ENCODE measurements around the gene SCN3B.

DNA sequence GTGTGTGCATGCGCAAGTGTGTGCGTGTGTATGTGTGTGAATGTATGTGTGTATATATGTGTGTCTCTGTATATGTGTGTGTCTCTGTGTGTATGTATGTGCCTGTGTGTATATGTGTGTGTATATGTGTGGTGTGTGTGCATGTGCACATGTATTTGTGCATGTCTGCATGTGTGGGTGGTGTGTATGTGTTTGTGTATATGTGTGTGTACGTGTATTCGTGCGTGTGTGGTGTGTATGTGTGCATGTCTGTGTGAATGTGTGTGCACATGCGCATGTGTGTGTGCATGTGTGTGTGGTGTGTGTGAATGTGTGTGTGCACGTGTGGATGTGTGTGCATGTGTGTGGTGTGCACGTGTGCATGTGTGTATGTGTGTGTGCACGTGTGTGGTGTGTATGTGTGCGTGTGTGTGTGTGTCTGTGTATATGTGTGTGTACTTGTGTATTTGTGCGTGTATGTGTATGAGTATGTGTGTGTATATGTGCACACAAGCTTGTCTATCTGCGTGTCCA, 71.4 kb downstream of the SCN3B start:
- TF ChIP-seq, protein P1, sequence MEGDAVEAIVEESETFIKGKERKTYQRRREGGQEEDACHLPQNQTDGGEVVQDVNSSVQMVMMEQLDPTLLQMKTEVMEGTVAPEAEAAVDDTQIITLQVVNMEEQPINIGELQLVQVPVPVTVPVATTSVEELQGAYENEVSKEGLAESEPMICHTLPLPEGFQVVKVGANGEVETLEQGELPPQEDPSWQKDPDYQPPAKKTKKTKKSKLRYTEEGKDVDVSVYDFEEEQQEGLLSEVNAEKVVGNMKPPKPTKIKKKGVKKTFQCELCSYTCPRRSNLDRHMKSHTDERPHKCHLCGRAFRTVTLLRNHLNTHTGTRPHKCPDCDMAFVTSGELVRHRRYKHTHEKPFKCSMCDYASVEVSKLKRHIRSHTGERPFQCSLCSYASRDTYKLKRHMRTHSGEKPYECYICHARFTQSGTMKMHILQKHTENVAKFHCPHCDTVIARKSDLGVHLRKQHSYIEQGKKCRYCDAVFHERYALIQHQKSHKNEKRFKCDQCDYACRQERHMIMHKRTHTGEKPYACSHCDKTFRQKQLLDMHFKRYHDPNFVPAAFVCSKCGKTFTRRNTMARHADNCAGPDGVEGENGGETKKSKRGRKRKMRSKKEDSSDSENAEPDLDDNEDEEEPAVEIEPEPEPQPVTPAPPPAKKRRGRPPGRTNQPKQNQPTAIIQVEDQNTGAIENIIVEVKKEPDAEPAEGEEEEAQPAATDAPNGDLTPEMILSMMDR (IDR thresholded peaks at IDR 0.05 in 8 of 11, conservative IDR thresholded peaks at IDR 0.05 in 3 of 11), result no peak
- TF ChIP-seq POLR2A (IDR thresholded peaks at IDR 0.05) (no peak), POLR2AphosphoS5 (IDR thresholded peaks at IDR 0.05) (no peak)
